ENCODE data around the gene PKN1.

GRCh38 chr19:14410091-14411051 lies 22.7 kb upstream of the PKN1 start:
- TF ChIP-seq CTCF (IDR thresholded peaks at IDR 0.05) (no peak), TCF7L2 (IDR thresholded peaks at IDR 0.05; ENCODE audit: low read depth, low read length) (no peak), POLR2AphosphoS5 (IDR thresholded peaks at IDR 0.05; ENCODE audit: low read depth, low read length) (0 out of 2 replicates have a peak, but pooled peaks have one; percentile 16)
